Measurements from ENCODE around the gene CARD9.

Gene CARD9

DNA sequence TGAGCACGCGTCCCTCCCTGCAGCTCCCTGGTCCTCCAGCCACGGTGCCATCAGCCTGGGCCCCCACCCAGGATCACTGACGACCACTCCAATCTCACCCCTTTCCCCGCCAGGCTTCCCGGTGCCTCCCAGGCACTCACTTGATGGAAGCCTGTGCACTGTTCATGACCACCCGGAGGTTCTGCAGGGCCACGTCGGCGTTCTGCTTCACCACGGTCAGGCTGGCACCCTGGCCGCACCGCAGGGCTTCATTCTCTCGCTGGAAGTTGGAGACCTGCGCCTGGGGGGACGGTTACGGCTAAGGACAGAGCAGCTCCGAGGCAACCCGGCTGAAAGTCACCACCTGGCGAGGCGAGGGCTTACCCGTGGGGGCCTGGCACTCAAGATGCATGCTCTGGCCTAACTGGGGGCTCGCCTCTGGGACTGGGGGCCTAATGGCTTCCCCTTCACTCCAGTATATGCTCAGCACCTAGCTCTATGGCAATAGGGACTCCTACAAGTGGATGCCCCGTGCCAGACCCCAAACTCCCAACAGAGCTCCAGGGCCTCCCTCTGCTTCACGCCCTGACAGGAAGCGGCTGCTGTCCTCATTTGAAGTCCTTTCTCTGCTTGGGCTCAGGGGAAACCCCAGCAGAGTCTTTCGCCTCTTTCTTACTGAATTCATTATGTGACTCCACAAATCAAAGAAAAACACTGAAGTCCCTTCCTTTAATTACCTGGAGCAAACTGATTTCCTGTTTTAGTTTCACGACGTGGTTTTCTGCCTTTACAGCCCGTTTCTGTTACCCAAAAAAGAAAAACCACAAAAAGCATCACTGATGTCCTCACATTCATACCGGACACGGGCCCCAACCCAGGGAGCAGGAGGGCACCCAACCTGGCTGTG is 30.7 kb upstream of the CARD9 start:
- in situ Hi-C loops (cut with MboI; ENCODE audit: low pct_unique_long_range_greater_than_20kb, low sequenced_read_pairs) = no loop called here
- no peak for DNase-seq

- in situ Hi-C loops (cut with MboI; ENCODE audit: low pct_unique_long_range_greater_than_20kb, low sequenced_read_pairs) = no loop called here
- DNase-seq = no peak
Measured at GRCh38 chr9:136403538-136403914, 30.1 kb upstream of the CARD9 start.

DNA sequence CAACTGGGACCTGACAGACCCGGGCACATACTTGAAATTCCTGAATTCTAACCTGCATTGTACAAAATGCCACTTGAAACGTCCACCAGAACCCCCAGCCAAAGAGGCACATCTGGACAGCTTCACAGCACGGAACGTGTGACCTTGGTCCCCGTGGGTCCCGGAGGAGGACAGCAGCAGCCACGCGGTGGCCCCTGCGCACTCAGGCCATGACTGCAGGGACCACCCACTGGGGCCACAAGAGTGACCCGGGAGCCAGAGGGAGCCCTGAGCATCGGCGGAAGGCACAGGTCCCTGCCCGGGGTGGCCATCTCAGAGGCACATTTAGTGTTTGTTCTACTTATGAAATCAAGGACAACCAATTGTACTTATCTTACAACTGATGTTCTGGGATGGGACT is 28.6 kb upstream of the CARD9 start:
- DNase-seq = no peak
- in situ Hi-C loops (cut with MboI; ENCODE audit: low pct_unique_long_range_greater_than_20kb, low sequenced_read_pairs) = no loop called here

- no peak for DNase-seq
- in situ Hi-C loops (cut with MboI; ENCODE audit: low pct_unique_long_range_greater_than_20kb, low sequenced_read_pairs) = no loop called here
Measured at GRCh38 chr9:136401173-136401922, 27.9 kb upstream of the CARD9 start.

- in situ Hi-C loops (cut with MboI; ENCODE audit: low pct_unique_long_range_greater_than_20kb, low sequenced_read_pairs) = no loop called here
- peak; percentile 88 for DNase-seq
Measured at GRCh38 chr9:136400038-136400834, 26.8 kb upstream of the CARD9 start, which contains the start of gene SNAPC4. TSS of gene SNAPC4 (minus strand) at chr9:136400170. CDS start at chr9:136398428, 1,742 bp downstream.

DNA sequence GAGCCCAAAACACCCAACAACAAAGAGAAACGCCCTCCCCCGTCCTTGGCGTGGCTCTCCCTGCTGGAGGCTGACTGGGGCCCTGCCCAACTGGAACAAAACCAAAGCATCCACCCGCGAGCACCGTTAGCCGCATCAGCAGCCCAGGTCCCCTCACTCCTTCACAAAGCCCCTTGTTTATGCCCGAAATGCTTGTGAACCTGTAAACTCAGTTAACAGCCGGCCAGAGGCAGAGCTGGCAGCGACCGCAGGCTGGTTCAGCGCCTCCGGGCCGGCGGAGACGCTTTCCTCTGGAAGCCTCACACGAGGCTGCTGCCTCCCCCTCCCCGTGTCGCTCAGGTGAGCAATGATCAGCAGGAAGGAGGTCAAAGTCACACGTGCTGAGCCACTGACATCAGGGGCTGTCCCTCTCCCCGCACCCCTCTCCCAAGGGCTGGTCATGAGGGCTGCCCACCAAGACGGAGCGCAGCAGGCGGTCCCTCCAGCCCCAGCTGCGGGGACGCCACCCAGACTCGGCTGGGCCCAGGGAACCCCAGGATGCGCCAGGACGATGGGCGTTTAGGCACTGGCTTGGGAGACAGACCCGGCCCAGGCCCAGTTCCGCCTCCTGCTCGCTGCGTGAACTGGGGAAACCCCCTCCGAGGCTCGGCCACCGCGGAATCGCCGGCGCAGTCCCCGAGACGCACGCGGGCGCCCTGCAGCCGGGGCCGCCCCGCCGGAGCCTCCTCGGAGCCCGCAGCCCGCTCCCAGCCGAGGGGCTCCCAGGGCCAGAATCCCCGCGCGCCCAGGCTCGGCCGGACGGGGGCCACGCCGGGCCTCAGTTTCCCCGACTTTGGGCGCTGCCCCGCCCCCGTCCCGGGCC is 25.9 kb upstream of the CARD9 start:
- DNase-seq = peak; percentile 30
- in situ Hi-C loops (cut with MboI; ENCODE audit: low pct_unique_long_range_greater_than_20kb, low sequenced_read_pairs) = no loop called here

GRCh38 chr9:136398286-136398685 is 24.8 kb upstream of the CARD9 start:
- in situ Hi-C loops (cut with MboI; ENCODE audit: low pct_unique_long_range_greater_than_20kb, low sequenced_read_pairs) = no loop called here
- DNase-seq = no peak

- in situ Hi-C loops (cut with MboI; ENCODE audit: low pct_unique_long_range_greater_than_20kb, low sequenced_read_pairs) = no loop called here
- DNase-seq = no peak
Measured at GRCh38 chr9:136397643-136398042, 24.2 kb upstream of the CARD9 start.

DNA sequence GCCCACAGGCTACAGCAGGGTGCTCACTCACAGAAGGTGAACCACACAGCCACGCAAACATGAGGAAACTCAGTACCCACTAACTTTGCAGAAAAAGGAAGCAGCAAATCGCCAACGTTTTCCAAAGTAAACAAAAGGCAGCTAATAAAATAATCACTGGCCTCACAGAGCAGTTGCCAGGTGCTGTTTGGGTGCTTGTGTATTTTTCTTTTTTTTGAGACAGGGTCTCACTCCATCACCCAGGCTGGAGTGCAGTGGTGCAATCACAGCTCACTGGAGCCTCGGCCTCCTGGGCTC is 22.7 kb upstream of the CARD9 start:
- in situ Hi-C loops (cut with MboI; ENCODE audit: low pct_unique_long_range_greater_than_20kb, low sequenced_read_pairs) = no loop called here
- DNase-seq = no peak

DNA sequence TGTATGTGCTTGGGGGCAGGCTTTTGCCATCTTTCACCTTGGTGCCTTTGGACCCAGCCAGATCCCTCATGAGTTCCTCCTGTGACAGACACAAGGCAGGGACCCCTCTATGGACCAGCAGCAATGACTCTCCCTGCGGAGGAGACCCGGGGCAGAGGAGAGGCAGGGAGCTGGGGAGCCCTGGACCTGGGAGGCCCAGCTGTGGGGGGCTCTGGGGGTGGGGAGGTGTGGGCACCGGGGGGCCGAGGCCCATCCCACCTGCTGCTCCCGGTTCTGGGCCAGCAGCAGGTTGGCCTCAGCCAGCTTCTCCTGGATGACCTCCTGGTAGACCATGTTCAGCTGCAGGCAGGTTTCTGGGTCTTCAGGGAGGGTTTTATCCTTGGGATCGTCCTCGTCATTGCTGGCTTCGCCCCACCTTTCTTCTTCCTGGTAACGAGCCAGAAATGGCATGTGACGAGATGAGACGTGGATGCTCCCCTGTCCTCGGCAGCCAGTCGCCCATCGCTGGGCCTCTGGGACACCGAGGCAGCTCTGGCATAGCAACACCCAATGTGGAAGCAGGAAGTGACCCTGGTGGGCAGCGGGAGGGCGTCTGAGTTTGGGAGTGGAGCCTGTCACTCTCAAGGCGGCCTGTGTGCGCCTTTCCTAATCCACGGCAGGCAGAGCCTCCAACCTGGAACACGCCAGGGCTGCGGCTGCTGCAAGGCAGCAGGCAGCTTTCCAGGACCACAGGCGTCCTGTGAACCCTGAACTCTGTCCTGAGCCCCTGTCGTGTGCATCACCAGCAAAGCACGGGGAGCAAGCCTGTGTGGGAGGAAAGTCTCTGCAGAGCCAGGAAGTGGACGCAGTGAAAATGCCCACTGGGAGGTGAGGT is 22.1 kb upstream of the CARD9 start:
- in situ Hi-C loops (cut with MboI; ENCODE audit: low pct_unique_long_range_greater_than_20kb, low sequenced_read_pairs) = no loop called here
- DNase-seq = no peak

- in situ Hi-C loops (cut with MboI; ENCODE audit: low pct_unique_long_range_greater_than_20kb, low sequenced_read_pairs) = no loop called here
- DNase-seq = no peak
Measured at GRCh38 chr9:136395020-136395340, 21.5 kb upstream of the CARD9 start.

- no peak for DNase-seq
- in situ Hi-C loops (cut with MboI; ENCODE audit: low pct_unique_long_range_greater_than_20kb, low sequenced_read_pairs) = no loop called here
Measured at GRCh38 chr9:136394312-136395019, 21.0 kb upstream of the CARD9 start.

- in situ Hi-C loops (cut with MboI; ENCODE audit: low pct_unique_long_range_greater_than_20kb, low sequenced_read_pairs) = no loop called here
- no peak for DNase-seq
Measured at GRCh38 chr9:136393531-136393930, 20.1 kb upstream of the CARD9 start.

DNA sequence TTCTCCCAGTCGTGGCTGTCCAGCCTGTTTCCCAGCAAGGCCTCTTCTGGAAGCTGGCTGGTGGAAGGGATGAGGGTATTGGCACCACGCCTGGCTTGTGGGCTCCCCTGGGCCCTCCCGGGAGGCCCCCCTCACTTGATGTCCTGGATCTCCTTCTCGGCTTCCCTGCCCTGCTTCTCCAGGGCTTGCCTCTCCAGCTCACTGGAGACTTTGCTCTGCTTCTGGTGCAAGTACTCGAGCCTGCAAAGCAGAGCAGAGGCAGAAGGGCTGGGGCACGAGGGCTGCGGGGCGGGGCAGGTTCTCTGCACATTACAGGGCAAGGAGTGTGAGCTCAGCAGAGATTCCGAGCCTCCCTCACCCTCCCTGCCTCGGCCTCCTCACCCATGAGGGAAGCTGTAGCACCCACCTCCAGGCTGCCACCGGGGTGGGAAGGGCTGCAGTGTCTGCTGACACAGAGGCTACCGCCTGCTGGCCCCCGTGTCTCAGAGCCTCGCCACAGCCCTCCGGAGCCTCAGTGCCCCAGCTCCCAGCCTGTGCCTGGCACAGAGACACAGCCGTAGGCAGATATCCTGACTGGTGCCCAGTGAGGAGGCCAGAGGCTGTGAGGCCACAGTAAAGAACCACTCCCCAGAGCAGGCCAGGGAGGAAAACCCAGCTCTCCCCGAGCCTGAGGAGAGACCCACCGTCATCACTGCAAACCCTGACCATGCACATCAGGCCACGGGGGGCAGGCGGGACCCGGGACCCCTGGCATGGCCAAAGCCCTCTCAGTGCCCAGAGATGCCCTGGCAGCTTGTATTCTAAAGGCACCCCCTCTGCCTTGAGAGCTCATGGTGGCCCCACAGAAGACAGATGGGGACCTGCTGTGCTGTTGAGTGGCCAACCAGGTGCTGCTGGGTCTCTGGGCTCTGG is 19.3 kb upstream of the CARD9 start:
- DNase-seq = no peak
- in situ Hi-C loops (cut with MboI; ENCODE audit: low pct_unique_long_range_greater_than_20kb, low sequenced_read_pairs) = no loop called here

GRCh38 chr9:136391737-136392537 is 18.5 kb upstream of the CARD9 start:
- no peak for DNase-seq
- in situ Hi-C loops (cut with MboI; ENCODE audit: low pct_unique_long_range_greater_than_20kb, low sequenced_read_pairs) = no loop called here

DNA sequence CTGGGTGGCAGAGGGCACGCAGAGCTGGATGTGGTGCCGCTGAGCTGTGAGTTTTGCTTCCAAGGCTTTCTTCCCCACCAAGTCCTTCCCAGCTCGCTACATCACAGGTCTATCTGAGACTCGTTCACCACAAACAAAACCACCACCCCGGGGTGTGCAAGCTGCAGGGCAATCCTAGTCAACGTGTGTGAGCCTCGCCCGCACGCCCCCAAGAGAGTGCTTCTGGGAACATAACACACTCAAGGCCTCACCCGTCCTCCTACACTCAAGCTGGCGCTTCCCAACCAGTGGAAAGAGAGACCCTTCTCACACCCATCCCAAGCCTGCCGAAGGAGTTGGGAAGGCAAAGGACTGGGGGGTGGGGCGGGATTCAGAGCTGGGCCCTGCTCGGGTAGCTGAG is 15.9 kb upstream of the CARD9 start:
- in situ Hi-C loops (cut with MboI; ENCODE audit: low pct_unique_long_range_greater_than_20kb, low sequenced_read_pairs) = no loop called here
- no peak for DNase-seq
